ENCODE results near the gene IPO9.
A peak's percentile ranks its signal among the peaks of the same experiment; 100 is the strongest.

IPO9 gene

DNA sequence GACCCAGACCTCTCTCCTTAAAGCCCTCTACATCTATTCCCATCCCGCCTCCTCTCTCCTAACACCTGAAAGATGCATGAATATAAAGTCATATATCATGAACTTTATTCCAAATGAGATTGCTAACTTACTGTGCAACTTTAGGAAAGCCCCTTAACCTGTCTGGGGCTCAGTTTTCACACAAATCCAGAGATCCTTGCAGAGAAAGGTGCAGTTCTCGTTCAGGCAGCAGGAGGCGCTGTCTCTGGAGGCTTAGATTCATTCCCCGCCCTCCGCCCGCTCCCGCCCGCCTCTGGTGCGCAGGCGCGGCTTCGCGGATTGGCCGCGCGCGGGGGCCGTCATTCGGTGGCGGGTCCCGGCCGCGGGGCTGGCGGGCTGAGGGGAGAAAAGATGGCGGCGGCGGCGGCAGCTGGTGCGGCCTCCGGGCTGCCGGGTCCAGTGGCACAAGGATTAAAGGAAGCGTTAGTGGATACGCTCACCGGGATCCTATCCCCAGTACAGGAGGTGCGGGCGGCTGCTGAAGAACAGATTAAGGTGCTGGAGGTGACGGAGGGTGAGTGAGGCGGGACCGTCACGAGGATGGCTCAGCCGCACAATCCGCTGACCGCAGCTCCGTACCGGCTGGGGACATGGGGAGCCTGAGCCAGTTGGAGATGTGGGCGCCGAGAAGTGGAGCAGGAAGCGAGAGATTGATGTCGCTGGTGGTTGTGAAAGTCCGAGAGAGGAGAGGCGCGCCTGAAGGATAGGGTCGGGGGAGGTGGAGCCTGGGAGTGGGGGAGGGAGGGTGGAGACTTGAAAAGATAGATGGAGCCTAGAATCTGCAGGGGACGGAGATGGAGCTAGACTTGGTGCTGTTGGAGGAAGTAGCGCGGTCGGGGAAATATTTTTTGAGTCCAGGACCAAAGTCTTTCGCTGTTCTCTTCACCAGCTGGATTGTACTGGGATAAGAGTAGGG lies at the start of gene IPO9:
IPO9 (plus strand) TSS at position 338 of the 955 bp plus-strand sequence; CDS start at position 391, 53 bp downstream.
- DNase-seq (ENCODE audit: low read depth in 1 of 2, low spot score in 1 of 2): peak; percentile 88 to 92

DNA sequence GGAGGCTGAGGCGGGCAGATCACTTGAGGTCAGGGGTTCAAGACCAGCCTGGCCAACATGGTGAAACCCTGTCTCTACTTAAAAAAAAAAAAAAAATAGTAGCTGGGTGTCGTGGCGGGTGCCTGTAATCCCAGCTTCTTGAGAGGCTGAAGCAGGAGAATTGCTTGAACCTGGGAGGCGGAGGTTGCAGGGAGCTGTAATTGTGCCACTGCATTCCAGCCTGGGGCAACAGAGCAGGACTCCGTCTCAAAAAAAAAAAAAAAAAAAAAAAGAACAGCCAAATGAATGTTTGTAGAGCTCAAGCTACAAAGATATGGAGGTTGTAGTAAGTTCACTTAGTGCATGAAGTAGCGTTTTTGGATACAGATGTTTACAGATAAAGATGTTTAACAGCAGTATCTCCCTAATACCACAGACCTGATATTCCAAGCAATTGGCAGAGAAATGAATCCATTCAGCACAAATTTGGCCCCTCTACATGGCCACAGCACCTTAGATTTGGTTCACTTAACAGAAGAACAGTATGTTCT lies 49.5 kb upstream of the IPO9 start:
- DNase-seq (ENCODE audit: low read depth in 1 of 2, low spot score in 1 of 2): no peak

DNA sequence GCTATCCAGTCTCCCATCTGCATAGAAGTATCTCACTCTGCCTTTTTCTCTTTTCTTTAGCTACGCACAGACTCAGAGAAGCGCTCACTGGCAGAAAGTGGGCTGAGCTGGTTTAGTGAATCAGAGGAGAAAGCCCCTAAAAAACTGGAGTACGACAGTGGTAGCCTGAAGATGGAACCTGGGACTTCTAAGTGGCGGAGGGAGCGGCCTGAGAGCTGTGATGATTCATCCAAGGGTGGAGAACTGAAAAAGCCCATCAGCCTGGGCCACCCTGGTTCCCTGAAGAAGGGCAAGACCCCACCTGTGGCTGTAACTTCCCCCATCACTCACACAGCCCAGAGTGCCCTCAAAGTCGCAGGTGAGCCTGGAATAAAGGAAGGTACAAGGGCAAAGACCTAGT lies 48.0 kb upstream of the IPO9 start:
- no peak for DNase-seq (ENCODE audit: low read depth in 1 of 2, low spot score in 1 of 2)

- no peak for DNase-seq (ENCODE audit: low read depth in 1 of 2, low spot score in 1 of 2)
Observed at GRCh38 chr1:201781437-201781836, 47.5 kb upstream of the IPO9 start.

- no peak for DNase-seq (ENCODE audit: low read depth in 1 of 2, low spot score in 1 of 2)
Observed at GRCh38 chr1:201782353-201782752, 46.6 kb upstream of the IPO9 start.

DNA sequence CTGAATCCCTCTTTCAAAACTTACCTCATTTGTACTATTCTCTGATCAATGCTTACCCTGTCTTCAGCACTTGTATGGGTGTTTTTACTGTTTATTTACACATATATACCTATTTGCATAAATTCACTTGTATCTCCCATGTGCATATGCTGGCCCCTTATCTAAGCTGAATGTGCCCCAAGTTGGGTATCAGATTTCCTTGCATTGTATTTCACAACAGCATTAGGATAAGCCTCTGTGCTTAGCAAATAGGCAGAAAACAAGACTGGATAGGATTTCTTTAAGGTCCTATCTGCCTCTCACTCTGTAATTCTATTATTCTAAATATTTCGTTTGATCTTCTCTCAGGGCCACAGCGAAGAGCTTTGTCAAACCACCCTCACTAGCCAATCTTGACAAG lies 45.9 kb upstream of the IPO9 start:
- no peak for DNase-seq (ENCODE audit: low read depth in 1 of 2, low spot score in 1 of 2)

- no peak for DNase-seq (ENCODE audit: low read depth in 1 of 2, low spot score in 1 of 2)
Observed at GRCh38 chr1:201783572-201783971, 45.4 kb upstream of the IPO9 start.

GRCh38 chr1:201785291-201785690 lies 43.7 kb upstream of the IPO9 start:
- DNase-seq (ENCODE audit: low read depth in 1 of 2, low spot score in 1 of 2): no peak

- DNase-seq (ENCODE audit: low read depth in 1 of 2, low spot score in 1 of 2): no peak
Observed at GRCh38 chr1:201786824-201787223, 42.1 kb upstream of the IPO9 start.

DNA sequence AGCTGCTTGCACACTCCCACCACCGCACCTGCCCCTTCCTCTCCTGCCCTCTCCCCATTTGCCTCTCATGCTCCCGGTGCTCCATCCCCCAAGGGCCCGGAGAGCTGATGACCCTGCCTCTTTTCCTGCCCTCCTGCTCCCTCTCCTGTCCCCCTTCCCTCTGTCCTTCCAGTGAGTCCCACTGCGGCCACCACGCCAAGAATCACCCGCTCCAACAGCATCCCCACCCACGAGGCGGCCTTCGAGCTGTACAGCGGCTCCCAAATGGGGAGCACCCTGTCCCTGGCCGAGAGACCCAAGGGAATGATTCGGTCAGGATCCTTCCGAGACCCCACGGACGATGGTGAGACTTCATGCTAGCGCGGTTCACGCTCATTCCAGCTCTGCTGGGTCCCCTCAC lies 40.7 kb upstream of the IPO9 start:
- DNase-seq (ENCODE audit: low read depth in 1 of 2, low spot score in 1 of 2): no peak

DNA sequence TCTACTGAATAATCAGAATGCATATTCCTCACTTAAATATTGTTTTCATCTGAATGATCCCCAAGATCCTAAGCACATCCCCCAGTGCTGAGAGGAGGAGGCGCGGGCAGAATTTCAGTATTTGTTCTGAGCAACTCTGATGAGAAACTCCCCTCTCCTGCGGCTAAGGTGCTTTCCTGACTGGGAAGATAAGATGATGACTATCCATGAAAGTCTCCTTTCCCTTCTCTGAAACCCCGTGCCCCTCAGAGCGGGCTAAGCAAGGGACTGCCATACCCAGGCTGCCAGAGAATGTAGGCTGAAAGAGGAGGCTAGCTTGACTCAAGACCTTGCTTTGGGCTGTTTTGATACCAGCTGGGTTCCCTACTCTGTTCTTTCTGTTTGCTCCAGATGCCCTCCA lies 39.7 kb upstream of the IPO9 start:
- DNase-seq (ENCODE audit: low read depth in 1 of 2, low spot score in 1 of 2): no peak

DNA sequence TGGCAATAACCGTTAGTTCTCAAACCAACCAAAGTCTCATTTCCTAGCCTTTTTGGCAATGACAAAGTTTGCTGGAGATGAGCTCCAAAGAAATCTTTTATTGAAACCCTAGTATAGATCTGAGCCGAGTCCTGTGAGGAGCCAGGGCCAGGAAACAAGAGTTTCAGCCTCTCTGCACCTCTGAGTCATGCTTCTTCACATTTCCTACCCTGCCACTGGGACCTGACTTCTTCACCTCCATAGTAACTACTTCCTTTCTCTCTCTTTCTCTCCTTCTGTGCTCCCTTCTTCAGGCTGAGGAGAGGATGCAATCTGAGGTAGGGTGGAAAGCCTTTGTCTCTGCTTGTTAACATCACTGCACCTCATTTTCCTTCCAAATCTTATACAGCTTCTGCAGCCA lies 38.7 kb upstream of the IPO9 start:
- no peak for DNase-seq (ENCODE audit: low read depth in 1 of 2, low spot score in 1 of 2)

GRCh38 chr1:201791051-201791778 lies 37.7 kb upstream of the IPO9 start:
- DNase-seq (ENCODE audit: low read depth in 1 of 2, low spot score in 1 of 2): no peak

DNA sequence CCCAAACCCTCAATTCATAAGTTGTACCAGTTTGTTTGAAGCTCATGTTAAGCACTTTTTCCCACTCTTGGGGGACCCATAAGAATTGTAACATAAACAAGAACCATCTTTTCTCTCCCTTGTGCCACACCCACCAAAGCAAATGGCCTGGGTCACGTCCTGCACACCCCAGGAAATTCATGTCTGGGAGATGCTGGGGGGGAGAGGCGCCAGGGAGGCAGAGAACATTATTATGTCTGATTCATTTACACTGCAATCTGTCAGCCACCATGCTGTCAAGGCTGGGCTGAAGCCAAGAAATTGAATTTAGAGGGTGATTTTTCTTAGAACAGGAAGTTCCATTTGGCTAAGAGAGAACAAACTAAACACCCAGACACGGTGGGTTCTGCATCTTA lies 37.2 kb upstream of the IPO9 start:
- DNase-seq (ENCODE audit: low read depth in 1 of 2, low spot score in 1 of 2): no peak

DNA sequence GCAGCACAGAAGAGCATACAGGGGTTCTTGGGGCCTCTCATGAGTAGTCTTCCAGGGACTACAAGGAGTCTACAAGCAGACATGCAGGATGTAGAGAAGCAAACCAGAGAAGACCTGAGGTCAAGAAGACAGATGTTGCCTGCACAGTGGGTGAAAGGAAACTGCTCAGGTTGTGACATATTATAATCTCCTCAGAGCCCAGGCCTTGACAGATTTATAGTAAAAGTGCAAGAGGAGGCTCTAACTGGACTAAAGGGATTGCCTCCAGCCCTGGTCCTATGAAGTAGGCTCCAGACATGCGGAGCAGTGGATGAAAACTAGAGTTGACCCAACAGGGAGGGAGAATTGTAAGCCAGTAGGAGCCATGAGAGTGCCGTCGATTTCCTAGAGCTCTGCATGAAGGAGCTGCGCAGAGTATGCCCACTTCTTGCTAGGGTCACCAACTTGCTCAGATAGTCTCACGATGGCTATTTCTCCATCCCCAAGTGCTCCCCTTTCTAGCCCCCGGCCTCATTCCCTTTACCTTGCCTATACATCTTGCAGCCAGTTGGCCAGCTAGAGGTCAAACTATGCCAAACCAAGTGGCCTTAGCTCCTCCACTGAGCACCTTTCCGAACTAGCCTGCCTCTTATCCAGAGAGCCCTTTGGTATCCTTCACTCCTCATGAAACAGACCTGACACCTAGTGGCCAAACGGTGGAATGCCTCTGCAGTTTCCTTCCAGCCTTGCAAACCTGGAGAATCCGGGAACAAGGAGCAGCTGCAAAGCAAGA lies 36.2 kb upstream of the IPO9 start:
- peak; percentile 24 to 29 for DNase-seq (ENCODE audit: low read depth in 1 of 2, low spot score in 1 of 2)

DNA sequence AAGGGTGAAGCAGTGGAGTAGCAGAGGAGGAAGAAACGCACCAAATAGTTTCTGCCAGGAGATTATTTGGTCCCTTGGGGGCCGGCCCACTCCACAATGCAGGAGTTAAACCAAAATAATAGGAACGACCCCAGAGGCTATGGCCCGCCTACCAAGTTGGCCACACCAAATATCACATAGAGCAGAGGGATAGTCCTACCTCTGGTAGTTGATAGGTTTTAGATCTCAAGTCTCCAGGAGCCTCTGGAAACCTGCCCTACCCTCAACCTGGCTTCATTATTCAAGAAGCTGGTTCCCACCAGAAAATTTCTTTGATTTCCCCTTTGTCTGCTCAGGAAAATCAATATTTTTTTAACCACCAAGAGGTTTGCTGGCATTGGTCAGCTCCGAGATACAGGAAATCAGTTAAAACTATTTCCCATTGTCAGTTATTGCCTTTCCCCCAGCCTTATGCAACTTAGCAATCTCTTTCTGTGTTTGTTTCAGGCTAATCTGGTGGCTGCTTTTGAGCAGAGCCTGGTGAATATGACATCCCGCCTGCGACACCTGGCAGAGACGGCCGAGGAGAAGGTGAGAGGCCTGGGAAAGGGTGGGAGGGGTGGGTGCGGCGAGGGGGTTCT lies 35.5 kb upstream of the IPO9 start:
- no peak for DNase-seq (ENCODE audit: low read depth in 1 of 2, low spot score in 1 of 2)

DNA sequence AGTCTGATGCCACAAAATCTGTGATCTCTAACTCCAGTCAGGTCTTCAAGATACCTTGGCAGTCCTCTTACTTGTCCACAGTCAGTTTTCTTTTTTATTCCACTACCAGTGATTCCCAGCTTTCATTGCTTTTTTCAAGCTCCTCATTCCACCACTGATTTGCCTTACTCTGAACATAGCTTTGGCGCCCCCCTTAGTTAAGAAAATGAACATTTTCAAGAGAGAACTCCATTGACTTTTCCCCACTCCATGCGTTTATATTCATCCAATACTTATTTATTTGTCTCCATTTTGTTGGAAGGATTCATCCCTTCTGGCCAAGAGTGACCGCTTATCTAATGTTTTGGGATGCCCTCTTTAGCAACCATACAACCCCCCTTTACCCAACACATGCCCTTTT lies 33.9 kb upstream of the IPO9 start:
- DNase-seq (ENCODE audit: low read depth in 1 of 2, low spot score in 1 of 2): no peak

DNA sequence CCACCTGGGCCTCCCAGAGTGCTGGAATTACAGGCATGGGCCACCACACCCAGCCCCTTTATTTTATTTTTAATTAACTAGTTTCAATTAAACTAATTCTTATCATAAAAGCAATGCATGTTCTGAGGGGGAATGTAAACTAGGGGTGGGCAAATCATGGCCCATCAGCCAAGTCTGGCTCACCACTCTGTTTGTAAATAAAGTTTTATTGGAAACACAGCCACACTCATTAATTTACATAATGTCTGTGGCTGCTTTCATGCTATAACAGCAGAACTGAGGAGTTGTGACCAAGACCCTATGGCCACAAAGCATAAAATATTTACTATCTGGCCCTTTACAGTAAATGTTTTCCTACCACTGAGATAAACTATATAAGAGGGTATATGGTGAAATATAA lies 28.7 kb upstream of the IPO9 start:
- no peak for DNase-seq (ENCODE audit: low read depth in 1 of 2, low spot score in 1 of 2)

GRCh38 chr1:201806801-201807200 lies 22.2 kb upstream of the IPO9 start:
- no peak for DNase-seq (ENCODE audit: low read depth in 1 of 2, low spot score in 1 of 2)

DNA sequence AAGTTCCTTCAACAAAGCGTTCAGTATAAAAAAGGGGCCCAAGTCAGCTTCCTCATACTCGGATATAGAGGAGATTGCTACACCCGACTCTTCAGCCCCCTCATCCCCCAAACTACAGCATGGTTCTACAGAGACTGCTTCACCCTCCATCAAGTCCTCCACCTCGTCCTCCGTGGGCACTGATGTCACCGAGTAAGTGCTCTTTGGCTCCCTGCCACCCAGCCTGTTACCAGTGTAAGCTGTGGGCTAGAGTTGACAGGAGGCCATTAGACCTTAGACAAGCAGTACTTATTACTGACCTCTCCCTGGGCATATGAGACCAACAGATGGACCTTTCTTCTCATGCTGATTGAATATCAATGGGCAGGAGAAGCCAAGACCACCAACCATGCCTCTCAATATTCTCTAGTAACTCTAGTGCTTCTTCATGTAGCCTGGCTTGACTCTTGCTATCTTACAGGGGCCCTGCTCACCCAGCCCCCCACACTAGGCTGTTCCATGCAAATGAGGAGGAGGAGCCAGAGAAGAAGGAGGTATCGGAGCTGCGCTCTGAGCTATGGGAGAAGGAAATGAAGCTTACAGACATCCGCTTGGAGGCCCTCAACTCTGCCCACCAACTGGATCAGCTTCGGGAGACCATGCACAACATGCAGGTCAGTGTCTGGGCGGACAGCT lies 20.9 kb upstream of the IPO9 start:
- DNase-seq (ENCODE audit: low read depth in 1 of 2, low spot score in 1 of 2): no peak

Data from activated CD4-positive, alpha-beta T cell treated with anti-CD3 and anti-CD28 coated beads, Interleukin-2, amount 50 U/mL, for 24 hours (primary cell).